ENCODE measurements around the gene GABRA4. TPM values are rescaled to one million over a fixed set of nuclear protein-coding genes. Genes with fewer than 3 reads are reported as not detected.

The GABRA4 gene
- total RNA-seq, 1 experiment from 2014 or later: not detected

GRCh38 chr4:46946919-46947536 lies 46.4 kb downstream of the GABRA4 start:
- Mint-ChIP-seq H3K27me3 (ENCODE audit: insufficient read depth, unreplicated experiment) (peaks cover 92% of the 10 kb centered on the region), H3K27ac (ENCODE audit: low read depth, unreplicated experiment) (no peak overlapping the region), H3K9me3 (ENCODE audit: unreplicated experiment) (no peaks in the 10 kb centered on the region), H3K36me3 (ENCODE audit: insufficient read depth, unreplicated experiment) (no peaks in the 10 kb centered on the region), H3K4me1 (ENCODE audit: insufficient read depth, unreplicated experiment) (no peaks in the 10 kb centered on the region), H3K4me3 (ENCODE audit: unreplicated experiment) (no peak overlapping the region)
- DNase-seq (ENCODE audit: unreplicated experiment): peak; percentile 49
- TF ChIP-seq, protein P1, sequence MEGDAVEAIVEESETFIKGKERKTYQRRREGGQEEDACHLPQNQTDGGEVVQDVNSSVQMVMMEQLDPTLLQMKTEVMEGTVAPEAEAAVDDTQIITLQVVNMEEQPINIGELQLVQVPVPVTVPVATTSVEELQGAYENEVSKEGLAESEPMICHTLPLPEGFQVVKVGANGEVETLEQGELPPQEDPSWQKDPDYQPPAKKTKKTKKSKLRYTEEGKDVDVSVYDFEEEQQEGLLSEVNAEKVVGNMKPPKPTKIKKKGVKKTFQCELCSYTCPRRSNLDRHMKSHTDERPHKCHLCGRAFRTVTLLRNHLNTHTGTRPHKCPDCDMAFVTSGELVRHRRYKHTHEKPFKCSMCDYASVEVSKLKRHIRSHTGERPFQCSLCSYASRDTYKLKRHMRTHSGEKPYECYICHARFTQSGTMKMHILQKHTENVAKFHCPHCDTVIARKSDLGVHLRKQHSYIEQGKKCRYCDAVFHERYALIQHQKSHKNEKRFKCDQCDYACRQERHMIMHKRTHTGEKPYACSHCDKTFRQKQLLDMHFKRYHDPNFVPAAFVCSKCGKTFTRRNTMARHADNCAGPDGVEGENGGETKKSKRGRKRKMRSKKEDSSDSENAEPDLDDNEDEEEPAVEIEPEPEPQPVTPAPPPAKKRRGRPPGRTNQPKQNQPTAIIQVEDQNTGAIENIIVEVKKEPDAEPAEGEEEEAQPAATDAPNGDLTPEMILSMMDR (IDR thresholded peaks at IDR 0.05; ENCODE audit: unreplicated experiment): no peak
- no TSS peak for BruUV-seq (replicated peaks)
- intact Hi-C loops (cut with micrococcal nuclease): no loop called here
- POLR2A ChIA-PET: interaction anchor here (0.9 kb wide), 1 partner anchor 10 kb away, joined by 3 read pairs; no protein-coding TSS in a partner anchor
- CTCF ChIA-PET: no interaction called here

DNA sequence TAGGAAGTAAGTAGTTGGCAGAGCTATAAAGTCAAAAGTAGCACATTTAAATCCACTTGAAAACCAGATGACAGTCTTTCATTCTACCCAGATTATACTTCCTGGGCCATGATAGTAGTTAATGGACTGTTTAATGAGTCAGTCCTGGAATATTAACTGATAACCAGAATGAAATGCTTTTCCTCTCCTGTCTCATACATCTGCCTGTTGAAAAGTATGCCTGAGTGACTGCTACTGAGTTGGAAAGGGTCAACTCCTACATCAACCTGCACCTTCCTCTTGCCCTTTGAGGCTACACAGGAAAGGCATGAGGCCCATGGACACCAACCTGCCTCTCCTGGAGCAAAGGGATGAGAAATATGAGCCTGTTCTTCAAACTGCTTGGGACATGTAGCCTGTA lies 48.3 kb downstream of the GABRA4 start:
- no peak overlapping the region for H3K27ac Mint-ChIP-seq (ENCODE audit: low read depth, unreplicated experiment)
- peaks cover 78% of the 10 kb centered on the region for H3K27me3 Mint-ChIP-seq (ENCODE audit: insufficient read depth, unreplicated experiment)
- CTCF ChIA-PET: interaction anchor here (1.3 kb wide), 2 partner anchors 9 to 65 kb away, joined by 3 read pairs; no protein-coding TSS in a partner anchor
- no peak for DNase-seq (ENCODE audit: unreplicated experiment)
- no peaks in the 10 kb centered on the region for H3K4me1 Mint-ChIP-seq (ENCODE audit: insufficient read depth, unreplicated experiment)
- H3K36me3 Mint-ChIP-seq (ENCODE audit: insufficient read depth, unreplicated experiment): no peaks in the 10 kb centered on the region
- no TSS peak for BruUV-seq (replicated peaks)
- H3K9me3 Mint-ChIP-seq (ENCODE audit: unreplicated experiment): no peaks in the 10 kb centered on the region
- intact Hi-C loops (cut with micrococcal nuclease): no loop called here
- TF ChIP-seq, protein P1 (IDR thresholded peaks at IDR 0.05; ENCODE audit: unreplicated experiment): no peak
- no peak overlapping the region for H3K4me3 Mint-ChIP-seq (ENCODE audit: unreplicated experiment)
- POLR2A ChIA-PET: interaction anchor here (1.3 kb wide), 1 partner anchor 8 kb away, joined by 4 read pairs; no protein-coding TSS in a partner anchor

DNA sequence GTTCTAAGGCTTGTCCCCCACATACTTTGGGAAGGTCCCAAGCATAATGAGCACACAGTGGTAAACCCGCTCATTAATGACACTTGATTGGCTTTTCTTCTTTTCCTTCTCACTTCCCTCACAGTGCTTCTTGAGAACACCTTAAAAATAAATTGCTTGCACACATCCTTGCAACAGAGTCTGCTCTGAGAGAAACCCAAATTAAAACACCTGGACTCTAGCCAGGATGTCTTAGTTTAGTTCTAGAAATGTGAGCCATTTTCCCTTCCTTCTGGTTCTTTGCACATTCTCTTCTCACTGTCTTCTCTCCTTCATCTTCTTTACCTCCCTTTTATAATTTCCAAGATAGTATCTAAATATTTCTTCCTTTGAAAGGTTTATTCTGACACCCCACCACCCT lies 49.0 kb downstream of the GABRA4 start:
- BruUV-seq (replicated peaks): no TSS peak
- H3K36me3 Mint-ChIP-seq (ENCODE audit: insufficient read depth, unreplicated experiment): no peaks in the 10 kb centered on the region
- ChIA-PET POLR2A (no interaction called here), CTCF (interaction anchor here (1.3 kb wide), 2 partner anchors 9 to 66 kb away, joined by 3 read pairs; no protein-coding TSS in a partner anchor)
- TF ChIP-seq, protein P1 (IDR thresholded peaks at IDR 0.05; ENCODE audit: unreplicated experiment): no peak
- no peak for DNase-seq (ENCODE audit: unreplicated experiment)
- no peak overlapping the region for H3K4me3 Mint-ChIP-seq (ENCODE audit: unreplicated experiment)
- H3K9me3 Mint-ChIP-seq (ENCODE audit: unreplicated experiment): no peaks in the 10 kb centered on the region
- no peak overlapping the region for H3K27ac Mint-ChIP-seq (ENCODE audit: low read depth, unreplicated experiment)
- intact Hi-C loops (cut with micrococcal nuclease): no loop called here
- H3K4me1 Mint-ChIP-seq (ENCODE audit: insufficient read depth, unreplicated experiment): no peaks in the 10 kb centered on the region
- H3K27me3 Mint-ChIP-seq (ENCODE audit: insufficient read depth, unreplicated experiment): peaks cover 74% of the 10 kb centered on the region

DNA sequence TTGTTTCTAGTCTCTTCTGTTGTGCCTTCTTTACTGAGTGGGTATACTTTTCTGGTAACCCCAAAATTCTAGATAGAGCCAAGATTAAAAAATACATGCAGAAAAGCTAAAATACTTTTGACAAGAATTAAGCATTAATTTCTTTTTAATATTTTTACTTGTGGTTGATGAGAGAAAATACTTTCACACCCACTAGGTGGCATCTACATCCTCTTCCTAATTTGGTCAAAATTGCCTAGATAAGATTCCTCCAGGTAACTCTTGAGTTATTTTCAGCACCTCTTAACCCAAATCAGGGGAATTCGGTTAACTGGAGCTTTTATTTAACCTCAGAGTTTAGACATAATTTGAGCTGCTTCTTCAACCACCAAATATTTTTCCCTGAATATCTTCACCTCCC lies 55.9 kb downstream of the GABRA4 start:
- ChIA-PET POLR2A (interaction anchor here (1.0 to 1.1 kb wide), 2 partner anchors 8 to 184 kb away, joined by 3 to 4 read pairs; no protein-coding TSS in a partner anchor), CTCF (interaction anchor here (0.6 to 4.5 kb wide), 9 partner anchors 9 to 417 kb away, joined by 3 to 13 read pairs (median 4); no protein-coding TSS in a partner anchor)
- H3K36me3 Mint-ChIP-seq (ENCODE audit: insufficient read depth, unreplicated experiment): no peaks in the 10 kb centered on the region
- no TSS peak for BruUV-seq (replicated peaks)
- intact Hi-C loops (cut with micrococcal nuclease): loop anchor here (1.0 to 2.0 kb wide), 3 partner anchors 65 to 447 kb away; no protein-coding TSS in a partner anchor
- peak; percentile 22 for DNase-seq (ENCODE audit: unreplicated experiment)
- H3K27ac Mint-ChIP-seq (ENCODE audit: low read depth, unreplicated experiment): no peak overlapping the region
- H3K9me3 Mint-ChIP-seq (ENCODE audit: unreplicated experiment): no peaks in the 10 kb centered on the region
- peaks cover 77% of the 10 kb centered on the region for H3K27me3 Mint-ChIP-seq (ENCODE audit: insufficient read depth, unreplicated experiment)
- H3K4me3 Mint-ChIP-seq (ENCODE audit: unreplicated experiment): no peak overlapping the region
- no peaks in the 10 kb centered on the region for H3K4me1 Mint-ChIP-seq (ENCODE audit: insufficient read depth, unreplicated experiment)
- TF ChIP-seq, protein P1 (IDR thresholded peaks at IDR 0.05; ENCODE audit: unreplicated experiment): no peak

All from MCF 10A (cell line).